GM12892 (cell line): ENCODE results near the gene HERPUD2.

Experiments used
- POLR2A ChIP-seq: IDR thresholded peaks from 2 replicates; pipeline ENCODE4 v1.6.1; 2011; ENCODE audit warnings: low read depth, low read length, control low read depth
- POLR2AphosphoS5 ChIP-seq: IDR thresholded peaks from 2 replicates; pipeline ENCODE4 v1.6.1; 2011; ENCODE audit warnings: low read depth, low read length, control low read depth
- TAF1 ChIP-seq: IDR thresholded peaks from 2 replicates; pipeline ENCODE4 v1.6.1; 2011; ENCODE audit warnings: low read depth, mild to moderate bottlenecking, control low read depth, low read length, borderline replicate concordance

GRCh38 chr7:35704261-35704660 lies 9.3 kb upstream of the HERPUD2 start:
- TF ChIP-seq POLR2A (no peak), POLR2AphosphoS5 (no peak), TAF1 (no peak)
